ENCODE measurements around the gene VWA8. TPM values are rescaled to one million over a fixed set of nuclear protein-coding genes. Genes with fewer than 3 reads are reported as not detected.

VWA8 gene
- total and polyA plus RNA-seq, 2 experiments from 2014 or later: 6.3 to 24.6 TPM

DNA sequence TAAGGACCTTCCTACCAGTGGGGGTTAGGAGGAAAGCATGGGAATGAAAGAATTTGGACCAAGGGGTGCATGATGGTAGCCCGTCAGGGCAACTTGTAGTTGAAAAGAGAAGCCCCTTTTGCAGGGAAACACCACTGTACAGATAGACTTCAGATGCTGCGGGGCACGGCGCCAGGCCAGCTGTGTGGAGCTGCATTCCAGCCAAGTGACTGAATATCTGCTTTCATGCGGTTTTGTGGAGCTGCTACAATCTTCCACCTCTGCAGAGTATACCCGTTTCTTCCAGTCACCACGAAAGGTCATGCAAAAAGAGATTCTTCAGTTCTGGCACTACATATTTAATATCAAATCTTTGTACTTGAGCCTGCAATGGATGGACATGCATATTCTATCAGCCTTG is 398.8 kb downstream of the VWA8 start:
- Mint-ChIP-seq H3K36me3 (ENCODE audit: low read depth) (no peaks in the 10 kb centered on the region), H3K4me1 (no peaks in the 10 kb centered on the region; the same call in 2 of the 3 replicates), H3K4me3 (no peak overlapping the region), H3K9me3 (no peaks in the 10 kb centered on the region), H3K27ac (no peak overlapping the region), H3K27me3 (ENCODE audit: insufficient read depth, low read depth, poor library complexity) (no peaks in the 10 kb centered on the region)
- ATAC-seq: no peak
- Histone ChIP-seq H3K36me3 (ENCODE audit: insufficient read depth) (no peaks in the 10 kb centered on the region), H2AFZ (no peak overlapping the region), H3K4me3 (no peak overlapping the region), H3F3A (replicated peaks; ENCODE audit: low read depth) (no peaks in the 10 kb centered on the region), H4K20me1 (replicated peaks; ENCODE audit: insufficient read depth) (no peaks in the 10 kb centered on the region), H3K79me2 (replicated peaks; ENCODE audit: insufficient read depth) (no peaks in the 10 kb centered on the region), H3K9me2 (ENCODE audit: insufficient read depth) (peaks cover 12% of the 10 kb centered on the region; the same call in 1 of the 2 replicates), H3K27ac (ENCODE audit: low read depth) (no peak overlapping the region), H3K27me3 (ENCODE audit: insufficient read depth) (no peaks in the 10 kb centered on the region), H3K4me2 (no peak overlapping the region), H3K4me1 (ENCODE audit: insufficient read depth) (no peaks in the 10 kb centered on the region)
- DNase-seq (ENCODE audit: low spot score): no peak
- TF ChIP-seq JUNB (IDR thresholded peaks at IDR 0.05; ENCODE audit: unreplicated experiment) (no peak), EZH2phosphoT487 (IDR thresholded peaks at IDR 0.05; ENCODE audit: unreplicated experiment) (no peak), POLR2AphosphoS5 (IDR thresholded peaks at IDR 0.05; ENCODE audit: low read depth) (no peak), CTCF (conservative IDR thresholded peaks at IDR 0.05; ENCODE audit: low read depth in 2 of 2) (no peak), REST (IDR thresholded peaks at IDR 0.05; ENCODE audit: unreplicated experiment) (no peak), ZNF114 (CRISPR knock-in tag; IDR thresholded peaks at IDR 0.05) (no peak), STAT1 (IDR thresholded peaks at IDR 0.05; ENCODE audit: unreplicated experiment) (no peak), NANOG (IDR thresholded peaks at IDR 0.05; ENCODE audit: borderline replicate concordance) (no peak), ZNF331 (CRISPR knock-in tag; IDR thresholded peaks at IDR 0.05; ENCODE audit: low read depth) (no peak), EZH2 (IDR thresholded peaks at IDR 0.05; ENCODE audit: low read depth, unreplicated experiment) (no peak), CREB1 (CRISPR knock-in tag; IDR thresholded peaks at IDR 0.05; ENCODE audit: low read depth) (no peak)
- TF ChIP-seq, protein P1, sequence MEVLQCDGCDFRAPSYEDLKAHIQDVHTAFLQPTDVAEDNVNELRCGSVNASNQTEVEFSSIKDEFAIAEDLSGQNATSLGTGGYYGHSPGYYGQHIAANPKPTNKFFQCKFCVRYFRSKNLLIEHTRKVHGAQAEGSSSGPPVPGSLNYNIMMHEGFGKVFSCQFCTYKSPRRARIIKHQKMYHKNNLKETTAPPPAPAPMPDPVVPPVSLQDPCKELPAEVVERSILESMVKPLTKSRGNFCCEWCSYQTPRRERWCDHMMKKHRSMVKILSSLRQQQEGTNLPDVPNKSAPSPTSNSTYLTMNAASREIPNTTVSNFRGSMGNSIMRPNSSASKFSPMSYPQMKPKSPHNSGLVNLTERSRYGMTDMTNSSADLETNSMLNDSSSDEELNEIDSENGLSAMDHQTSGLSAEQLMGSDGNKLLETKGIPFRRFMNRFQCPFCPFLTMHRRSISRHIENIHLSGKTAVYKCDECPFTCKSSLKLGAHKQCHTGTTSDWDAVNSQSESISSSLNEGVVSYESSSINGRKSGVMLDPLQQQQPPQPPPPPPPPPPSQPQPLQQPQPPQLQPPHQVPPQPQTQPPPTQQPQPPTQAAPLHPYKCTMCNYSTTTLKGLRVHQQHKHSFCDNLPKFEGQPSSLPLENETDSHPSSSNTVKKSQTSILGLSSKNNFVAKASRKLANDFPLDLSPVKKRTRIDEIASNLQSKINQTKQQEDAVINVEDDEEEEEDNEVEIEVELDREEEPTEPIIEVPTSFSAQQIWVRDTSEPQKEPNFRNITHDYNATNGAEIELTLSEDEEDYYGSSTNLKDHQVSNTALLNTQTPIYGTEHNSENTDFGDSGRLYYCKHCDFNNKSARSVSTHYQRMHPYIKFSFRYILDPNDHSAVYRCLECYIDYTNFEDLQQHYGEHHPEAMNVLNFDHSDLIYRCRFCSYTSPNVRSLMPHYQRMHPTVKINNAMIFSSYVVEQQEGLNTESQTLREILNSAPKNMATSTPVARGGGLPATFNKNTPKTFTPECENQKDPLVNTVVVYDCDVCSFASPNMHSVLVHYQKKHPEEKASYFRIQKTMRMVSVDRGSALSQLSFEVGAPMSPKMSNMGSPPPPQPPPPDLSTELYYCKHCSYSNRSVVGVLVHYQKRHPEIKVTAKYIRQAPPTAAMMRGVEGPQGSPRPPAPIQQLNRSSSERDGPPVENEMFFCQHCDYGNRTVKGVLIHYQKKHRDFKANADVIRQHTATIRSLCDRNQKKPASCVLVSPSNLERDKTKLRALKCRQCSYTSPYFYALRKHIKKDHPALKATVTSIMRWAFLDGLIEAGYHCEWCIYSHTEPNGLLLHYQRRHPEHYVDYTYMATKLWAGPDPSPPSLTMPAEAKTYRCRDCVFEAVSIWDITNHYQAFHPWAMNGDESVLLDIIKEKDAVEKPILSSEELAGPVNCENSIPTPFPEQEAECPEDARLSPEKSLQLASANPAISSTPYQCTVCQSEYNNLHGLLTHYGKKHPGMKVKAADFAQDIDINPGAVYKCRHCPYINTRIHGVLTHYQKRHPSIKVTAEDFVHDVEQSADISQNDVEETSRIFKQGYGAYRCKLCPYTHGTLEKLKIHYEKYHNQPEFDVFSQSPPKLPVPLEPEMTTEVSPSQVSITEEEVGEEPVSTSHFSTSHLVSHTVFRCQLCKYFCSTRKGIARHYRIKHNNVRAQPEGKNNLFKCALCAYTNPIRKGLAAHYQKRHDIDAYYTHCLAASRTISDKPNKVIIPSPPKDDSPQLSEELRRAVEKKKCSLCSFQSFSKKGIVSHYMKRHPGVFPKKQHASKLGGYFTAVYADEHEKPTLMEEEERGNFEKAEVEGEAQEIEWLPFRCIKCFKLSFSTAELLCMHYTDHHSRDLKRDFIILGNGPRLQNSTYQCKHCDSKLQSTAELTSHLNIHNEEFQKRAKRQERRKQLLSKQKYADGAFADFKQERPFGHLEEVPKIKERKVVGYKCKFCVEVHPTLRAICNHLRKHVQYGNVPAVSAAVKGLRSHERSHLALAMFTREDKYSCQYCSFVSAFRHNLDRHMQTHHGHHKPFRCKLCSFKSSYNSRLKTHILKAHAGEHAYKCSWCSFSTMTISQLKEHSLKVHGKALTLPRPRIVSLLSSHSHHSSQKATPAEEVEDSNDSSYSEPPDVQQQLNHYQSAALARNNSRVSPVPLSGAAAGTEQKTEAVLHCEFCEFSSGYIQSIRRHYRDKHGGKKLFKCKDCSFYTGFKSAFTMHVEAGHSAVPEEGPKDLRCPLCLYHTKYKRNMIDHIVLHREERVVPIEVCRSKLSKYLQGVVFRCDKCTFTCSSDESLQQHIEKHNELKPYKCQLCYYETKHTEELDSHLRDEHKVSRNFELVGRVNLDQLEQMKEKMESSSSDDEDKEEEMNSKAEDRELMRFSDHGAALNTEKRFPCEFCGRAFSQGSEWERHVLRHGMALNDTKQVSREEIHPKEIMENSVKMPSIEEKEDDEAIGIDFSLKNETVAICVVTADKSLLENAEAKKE (CRISPR knock-in tag; IDR thresholded peaks at IDR 0.05): no peak
- TF ChIP-seq, protein P2, sequence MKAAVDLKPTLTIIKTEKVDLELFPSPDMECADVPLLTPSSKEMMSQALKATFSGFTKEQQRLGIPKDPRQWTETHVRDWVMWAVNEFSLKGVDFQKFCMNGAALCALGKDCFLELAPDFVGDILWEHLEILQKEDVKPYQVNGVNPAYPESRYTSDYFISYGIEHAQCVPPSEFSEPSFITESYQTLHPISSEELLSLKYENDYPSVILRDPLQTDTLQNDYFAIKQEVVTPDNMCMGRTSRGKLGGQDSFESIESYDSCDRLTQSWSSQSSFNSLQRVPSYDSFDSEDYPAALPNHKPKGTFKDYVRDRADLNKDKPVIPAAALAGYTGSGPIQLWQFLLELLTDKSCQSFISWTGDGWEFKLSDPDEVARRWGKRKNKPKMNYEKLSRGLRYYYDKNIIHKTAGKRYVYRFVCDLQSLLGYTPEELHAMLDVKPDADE (IDR thresholded peaks at IDR 0.05): no peak

Measured in GM23338 (cell line).